Activated T-helper 1 cell treated with Interleukin-2 at 50 U/mL for 16 hours (primary cell): ENCODE measurements around the gene ZCCHC4.

Experiments used
- DNase-seq: peaks from one replicate; pipeline ENCODE4 v3.0.0-alpha.2; 2020; ENCODE audit warnings: low read depth

The ZCCHC4 gene

GRCh38 chr4:25377572-25378436, 65.2 kb downstream of the ZCCHC4 start:
- no peak for DNase-seq

DNA sequence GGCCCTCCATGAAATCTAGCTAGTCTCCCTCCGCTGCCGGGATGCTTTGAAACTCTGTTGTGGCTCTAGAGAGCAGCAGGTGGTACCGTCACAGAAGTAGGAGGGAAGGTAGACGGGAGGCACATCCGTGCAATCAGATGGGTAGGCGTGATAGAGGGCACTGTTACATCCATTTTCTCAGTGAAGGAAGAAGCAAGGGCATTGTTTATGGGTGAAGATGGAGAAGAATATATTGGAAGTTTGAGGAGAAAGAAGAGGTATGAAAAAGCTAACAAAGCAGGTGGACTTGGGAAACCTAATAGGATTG, 65.8 kb downstream of the ZCCHC4 start:
- no peak for DNase-seq

DNA sequence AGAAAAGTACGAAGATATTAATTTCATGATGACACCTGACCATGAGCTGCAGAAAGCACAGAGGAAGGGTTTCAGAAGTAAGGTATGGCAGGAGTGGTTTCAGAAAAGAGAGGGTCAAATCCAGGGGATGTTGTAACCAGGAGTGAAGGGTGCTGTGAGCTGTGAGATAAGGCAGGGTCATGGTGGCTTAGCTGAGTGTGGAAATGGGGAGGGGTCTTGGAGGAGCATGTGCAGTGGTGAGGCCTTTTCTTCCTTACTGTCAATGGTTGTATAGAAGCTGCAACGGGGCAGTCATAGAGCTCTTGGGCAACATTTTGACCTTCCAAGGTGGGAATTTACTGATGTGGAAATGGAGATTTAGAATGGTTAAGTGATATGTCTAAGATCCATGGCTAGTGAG, 67.0 kb downstream of the ZCCHC4 start:
- no peak for DNase-seq

DNA sequence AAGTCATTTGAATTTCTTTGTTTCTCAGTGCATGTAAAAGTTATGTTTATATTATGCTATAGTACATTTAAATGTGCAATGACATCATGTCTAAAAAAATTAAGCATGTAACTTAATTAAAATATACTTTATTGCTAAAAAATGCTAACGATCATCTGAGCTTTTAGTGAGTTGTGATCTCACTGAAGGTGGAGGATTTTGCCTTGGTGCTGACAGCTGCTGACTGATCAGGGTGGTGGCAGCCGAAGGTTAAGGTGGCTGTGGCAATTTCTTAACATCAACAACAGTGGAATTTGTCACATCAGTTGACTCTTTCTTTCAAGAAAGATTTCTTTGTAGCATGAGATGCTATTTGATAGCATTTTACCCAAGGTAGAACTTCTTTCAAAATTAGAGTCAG, 71.1 kb downstream of the ZCCHC4 start:
- no peak for DNase-seq

DNA sequence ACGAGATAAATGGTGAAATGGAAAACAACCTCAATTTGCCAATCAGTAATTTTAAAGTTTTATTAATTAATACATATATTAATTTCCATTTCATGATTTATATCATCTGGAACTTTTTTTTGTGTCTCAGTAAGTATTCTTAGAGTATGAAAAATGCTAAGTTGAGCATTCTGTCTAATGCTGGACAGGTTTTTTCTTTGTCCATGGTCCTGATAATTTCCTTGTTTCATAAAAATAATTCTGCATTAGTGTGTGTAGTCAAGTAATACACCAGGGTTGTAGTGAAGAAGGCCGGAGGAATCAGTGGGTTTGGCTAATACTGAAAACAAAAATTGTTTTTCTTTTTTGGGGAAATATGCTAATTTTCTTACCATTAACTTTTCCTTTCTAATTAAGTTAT, 74.4 kb downstream of the ZCCHC4 start:
- DNase-seq = no peak

DNA sequence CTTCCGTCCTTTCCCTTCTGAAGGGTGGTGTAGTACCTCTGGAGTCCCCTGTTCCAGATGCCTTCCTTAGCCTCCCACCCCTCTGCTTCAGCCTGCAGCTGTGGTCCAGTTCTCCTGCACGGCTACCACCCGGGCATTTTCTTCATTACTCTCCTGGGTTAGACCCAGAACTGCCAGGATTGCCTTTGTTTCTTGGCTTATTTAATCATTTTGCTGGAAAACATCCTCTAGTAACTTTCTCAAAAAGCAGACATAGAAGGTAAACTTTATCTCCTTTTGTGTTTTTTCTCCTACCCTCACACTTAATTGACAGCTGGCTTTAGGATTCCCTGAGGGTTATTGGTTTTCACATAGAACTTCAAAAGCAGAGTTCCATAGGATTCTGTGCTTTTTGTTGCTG, 84.7 kb downstream of the ZCCHC4 start:
- DNase-seq = no peak

GRCh38 chr4:25399510-25399909, 86.9 kb downstream of the ZCCHC4 start:
- no peak for DNase-seq

- no peak for DNase-seq
Measured at GRCh38 chr4:25401066-25401465, 88.5 kb downstream of the ZCCHC4 start.

DNA sequence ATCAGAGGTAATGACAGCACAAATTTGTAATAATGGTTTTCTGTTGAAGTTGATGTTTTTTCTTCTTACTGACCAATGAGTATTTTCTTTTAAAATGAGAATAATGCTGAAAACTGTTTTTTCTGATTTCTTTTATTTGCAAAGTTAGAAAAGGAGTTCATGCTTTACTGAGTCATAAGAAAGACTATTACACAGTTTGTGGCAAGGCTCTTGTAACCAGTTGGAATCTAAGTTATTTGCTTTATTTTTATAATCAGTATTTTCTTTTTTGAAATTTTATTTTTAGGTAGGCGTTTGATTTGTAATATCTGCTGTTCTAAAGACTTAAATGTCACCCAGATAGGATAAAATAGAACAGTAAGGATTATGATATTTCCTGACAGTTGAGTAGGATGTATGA, 89.9 kb downstream of the ZCCHC4 start:
- no peak for DNase-seq

DNA sequence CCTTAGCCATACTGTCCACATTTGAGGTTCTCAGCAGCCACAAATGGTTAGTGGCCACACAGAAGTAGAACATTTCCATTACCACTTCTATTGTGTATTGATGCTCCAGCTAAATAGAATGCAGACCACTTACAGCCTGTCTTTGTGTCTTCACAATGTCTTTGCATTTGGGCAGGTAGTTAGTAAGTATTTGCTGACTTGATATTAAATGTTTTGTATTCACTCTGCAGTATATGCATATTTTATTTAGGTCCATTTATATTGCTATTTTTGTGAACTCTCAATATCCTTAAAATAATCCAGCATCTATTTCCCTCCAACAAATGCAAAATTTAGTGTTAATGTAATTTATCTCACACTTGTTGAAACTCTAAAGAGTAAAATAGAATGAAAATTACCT, 91.1 kb downstream of the ZCCHC4 start:
- no peak for DNase-seq

- DNase-seq = no peak
Measured at GRCh38 chr4:25405453-25405852, 92.9 kb downstream of the ZCCHC4 start.

- no peak for DNase-seq
Measured at GRCh38 chr4:25406081-25406692, 93.6 kb downstream of the ZCCHC4 start.

- no peak for DNase-seq
Measured at GRCh38 chr4:25410820-25411529, 98.4 kb downstream of the ZCCHC4 start.

DNA sequence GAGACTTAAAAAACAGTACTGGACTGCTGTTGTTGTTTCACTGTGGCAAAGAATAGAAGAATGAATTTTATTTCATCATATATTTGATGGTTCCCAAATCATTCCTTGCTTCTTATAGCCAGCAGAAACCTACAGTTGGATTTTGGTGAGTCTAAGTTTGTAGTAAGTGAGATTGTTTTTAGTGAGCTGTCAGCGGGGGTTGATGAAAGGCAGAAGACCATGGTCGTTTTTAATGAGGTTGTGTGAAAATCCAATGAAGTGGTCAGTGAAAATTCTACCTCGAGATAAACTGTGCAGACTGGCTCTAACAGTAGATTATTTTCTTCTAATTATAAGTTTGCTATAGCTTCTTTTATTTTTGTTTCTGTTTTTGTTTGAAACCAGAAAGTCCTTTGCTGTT, 100.7 kb downstream of the ZCCHC4 start:
- DNase-seq = no peak

DNA sequence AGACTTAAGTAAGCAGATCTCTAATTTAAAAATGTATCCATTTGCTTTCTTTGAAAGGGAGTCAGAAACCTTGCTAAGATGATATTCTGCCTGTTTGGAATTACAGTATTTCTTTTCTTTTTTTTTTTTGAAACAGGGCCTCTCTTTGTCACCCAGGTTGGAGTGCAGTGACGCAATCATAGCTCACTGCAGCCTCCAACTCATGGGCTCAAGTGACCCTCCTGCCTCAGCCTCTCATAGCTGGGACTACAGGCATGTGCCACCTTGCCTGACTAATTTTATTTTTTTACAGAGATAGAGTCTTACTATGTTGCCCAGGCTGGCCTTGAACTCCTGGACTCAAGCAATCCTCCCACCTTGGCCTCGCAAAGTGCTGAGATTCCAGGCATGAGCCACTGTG, 104.4 kb downstream of the ZCCHC4 start:
- DNase-seq = no peak
